Endometrium (tissue), 2 donors: ENCODE data around the gene PTGES3L.
"Not testable (repeated sequence)": the region's sequence is repeated elsewhere in the genome, so short reads cannot be mapped to it uniquely, and the experiment has no call there.

Experiments used
- FAIRE-seq: peaks from 2 replicates; lab custom pipeline; 2012; peaks lifted over from hg19 to GRCh38; lab: Jason Lieb, UNC
- donor health status: control.
- donor health status: control.

Gene PTGES3L

DNA sequence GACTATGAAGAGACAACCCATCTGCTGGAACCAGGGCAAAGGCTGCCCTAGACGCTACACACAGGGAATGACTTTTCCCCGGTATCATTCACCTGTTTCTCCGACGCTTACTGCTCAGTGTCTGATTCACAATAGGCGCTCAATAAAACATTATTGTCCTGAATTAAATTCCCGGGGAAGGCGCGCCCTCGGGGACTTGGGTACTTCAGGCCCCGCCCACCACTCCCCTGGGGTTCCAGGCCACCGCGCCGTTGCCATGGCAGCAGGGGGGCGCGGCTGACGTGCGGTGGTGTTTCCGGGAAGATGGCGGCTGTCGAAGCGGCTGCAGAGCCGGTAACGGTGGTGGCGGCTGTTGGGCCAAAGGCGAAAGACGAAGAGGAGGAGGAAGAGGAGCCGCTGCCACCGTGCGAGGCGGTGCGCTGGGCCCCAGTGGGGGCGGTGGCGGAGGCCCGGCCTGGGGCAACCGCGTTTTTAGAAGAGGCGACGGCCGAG is 440 bp upstream of the PTGES3L start, which contains the start of gene RUNDC1:
TSS of gene RUNDC1 (plus strand) at position 292 of the 492 bp plus-strand sequence. CDS start at position 304, 12 bp downstream.
- FAIRE-seq = no peak

DNA sequence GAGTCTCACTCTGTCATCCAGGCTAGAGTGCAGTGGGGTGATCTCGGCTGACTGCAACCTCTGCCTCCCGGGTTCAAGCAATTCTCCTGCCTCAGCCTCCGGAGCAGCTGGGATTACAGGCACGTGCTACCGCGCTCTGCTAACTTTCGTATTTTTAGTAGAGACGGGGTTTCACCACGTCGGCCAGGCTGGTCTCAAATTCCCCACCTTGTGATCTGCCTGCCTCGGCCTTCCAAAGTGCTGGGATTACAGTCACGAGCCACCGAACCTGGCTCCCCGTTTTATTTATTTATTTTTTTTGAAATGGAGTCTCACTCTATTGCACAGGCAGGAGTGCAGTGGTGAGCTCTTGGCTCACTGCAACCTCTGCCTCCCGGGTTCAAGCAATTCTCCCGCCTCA is 4.2 kb downstream of the PTGES3L start:
- not testable (repeated sequence) for FAIRE-seq

DNA sequence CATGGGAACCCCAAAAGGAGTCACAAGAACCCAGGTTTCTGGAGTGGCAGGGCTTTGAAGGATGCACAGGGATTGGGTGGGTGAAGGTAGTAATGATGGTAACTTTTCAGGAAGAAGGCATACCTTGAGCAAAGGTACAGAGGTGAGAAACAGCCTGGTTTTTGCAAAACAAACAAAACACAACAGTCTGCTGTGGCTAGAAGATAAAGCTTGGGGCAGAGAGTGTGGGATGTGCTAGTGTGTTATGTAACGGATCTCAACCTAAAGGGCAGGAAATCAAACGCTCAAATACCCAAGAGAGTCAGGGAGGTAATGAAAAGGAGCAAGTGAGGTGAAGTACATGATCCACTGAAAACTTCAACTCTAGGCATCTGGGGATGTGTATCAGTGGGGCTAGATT is 4.6 kb downstream of the PTGES3L start:
- no peak for FAIRE-seq

DNA sequence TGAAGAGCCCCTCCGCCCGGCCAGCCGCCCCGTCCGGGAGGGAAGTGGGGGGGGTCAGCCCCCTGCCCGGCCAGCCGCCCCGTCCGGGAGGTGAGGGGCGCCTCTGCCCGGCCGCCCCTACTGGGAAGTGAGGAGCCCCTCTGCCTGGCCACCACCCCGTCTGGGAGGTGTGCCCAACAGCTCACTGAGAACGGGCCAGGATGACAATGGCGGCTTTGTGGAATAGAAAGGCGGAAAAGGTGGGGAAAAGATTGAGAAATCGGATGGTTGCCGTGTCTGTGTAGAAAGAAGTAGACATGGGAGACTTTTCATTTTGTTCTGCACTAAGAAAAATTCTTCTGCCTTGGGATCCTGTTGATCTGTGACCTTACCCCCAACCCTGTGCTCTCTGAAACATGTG is 6.6 kb downstream of the PTGES3L start:
- FAIRE-seq = not testable (repeated sequence)

DNA sequence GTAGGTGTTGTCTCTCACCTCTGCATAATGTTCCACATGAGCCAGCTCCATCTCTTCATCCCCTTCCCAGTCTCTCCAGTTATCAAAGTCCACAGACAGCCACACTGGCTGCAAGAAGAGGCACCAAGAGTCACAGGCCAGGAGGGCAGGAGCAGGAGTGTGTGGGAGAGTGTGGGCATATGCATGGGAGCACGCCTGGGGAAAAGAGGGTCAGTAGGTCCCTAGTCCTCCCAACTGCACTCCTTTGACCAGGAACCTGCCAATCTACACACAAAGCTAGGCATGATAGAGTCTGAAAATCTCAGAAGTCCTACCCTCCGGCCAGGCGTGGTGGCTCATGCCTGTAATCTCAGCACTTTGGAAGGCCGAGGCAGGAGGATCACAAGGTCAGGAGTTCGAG is 8.3 kb downstream of the PTGES3L start:
- FAIRE-seq = no peak

DNA sequence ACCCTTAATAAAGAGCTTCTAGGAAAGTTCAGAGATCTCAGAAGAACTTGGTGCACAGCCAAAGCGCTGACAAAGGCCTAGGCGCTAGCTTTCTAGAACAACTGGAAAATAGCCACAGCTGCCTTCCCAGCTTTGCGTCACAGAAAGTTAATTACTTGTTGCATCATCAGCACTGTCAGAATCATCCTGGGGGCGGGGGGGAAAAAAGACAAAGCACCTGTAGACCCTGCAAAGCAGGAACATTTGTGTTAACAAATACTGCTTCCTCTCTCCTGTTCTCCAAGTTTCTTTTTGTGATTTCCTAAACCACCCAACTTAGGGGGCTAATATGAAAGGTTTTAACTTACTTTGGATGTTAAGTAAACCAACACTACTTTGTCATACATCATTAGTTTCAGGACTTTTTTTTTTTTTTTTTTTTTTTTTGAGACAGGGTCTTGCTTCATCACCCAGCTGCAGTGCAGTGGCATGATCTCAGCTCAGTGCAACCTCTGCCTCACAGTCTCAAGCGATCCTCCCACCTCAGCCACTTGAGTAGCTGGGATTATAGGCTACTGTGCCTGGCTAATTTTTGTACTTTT is 10.8 kb downstream of the PTGES3L start:
- no peak for FAIRE-seq

DNA sequence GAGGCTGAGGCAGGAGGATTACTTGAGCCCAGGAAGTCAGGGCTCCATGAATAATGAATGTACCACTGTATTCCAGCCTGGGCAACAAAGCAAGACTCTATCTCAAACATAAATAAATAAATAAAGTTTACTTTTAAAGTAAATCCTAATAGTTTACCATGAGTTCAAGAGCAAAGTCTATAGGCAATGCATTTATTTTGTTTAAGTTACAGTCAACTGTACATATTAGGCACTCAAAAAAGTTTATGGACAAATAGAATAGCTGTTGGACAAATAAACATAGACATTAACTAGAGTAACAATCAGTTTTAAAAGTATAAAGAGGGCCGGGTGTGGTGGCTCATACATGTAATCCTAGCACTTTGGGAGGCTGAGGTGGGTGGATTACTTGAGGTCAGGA is 12.0 kb downstream of the PTGES3L start:
- FAIRE-seq = no peak

DNA sequence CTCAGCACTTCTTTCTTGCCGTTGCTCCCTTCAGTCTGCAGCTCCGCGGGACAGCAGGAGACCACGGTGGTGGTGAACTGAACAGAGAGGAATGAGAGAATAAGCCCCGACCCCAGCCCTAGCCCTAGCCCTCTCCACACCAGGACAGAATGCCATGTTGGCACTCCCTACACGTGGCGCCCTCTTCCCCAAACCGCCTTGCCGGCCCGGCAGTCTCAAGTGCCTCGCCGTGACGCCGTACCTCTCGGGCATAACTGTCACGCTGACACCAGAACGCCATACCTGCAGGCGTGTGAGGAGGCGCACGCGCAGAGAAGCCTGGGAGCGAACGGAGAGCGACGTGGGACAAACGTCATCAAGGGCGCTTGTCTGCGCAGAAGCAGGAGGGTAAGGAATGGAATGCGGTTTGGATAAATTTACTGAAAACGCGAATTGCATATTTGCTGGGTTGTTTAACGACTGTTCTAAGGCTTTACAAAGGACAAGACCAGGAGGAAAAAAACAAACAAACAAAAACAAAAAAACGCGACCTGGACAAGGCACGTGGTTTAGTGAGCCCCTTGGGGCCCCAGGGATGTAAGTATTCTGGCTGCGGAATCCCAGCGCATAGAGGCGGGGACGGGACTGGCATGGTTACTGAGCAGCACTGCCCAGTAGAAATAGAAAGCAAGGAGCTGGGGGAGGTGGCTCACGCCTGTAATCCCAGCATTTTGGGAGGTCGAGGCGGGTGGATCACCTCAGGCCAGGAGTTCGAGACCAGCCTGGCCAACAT is 15.5 kb downstream of the PTGES3L start, which contains the start of gene AARSD1:
TSS of gene AARSD1 (minus strand) at position 294 of the 772 bp plus-strand sequence. CDS start at position 280, 14 bp downstream.
- no peak for FAIRE-seq

DNA sequence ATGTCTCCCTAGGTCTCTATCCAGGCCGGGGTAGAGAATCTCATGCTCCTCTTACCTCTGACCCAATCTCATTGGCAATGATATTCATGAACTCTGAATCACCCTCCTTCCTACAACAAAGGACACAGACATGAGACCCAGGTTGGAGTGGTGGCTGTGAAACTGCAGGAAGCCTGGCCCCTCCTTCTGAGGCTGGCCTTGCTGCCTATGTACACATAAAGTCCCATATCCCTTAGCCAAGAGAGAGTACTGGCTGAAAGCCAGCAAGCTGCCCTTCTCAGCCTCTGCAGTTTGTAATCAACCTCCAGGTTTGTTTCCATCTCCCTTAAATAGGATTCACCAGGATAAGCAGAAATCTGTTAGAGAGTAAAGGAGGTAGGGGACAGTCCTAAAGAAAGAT is 26.2 kb downstream of the PTGES3L start:
- FAIRE-seq = no peak

DNA sequence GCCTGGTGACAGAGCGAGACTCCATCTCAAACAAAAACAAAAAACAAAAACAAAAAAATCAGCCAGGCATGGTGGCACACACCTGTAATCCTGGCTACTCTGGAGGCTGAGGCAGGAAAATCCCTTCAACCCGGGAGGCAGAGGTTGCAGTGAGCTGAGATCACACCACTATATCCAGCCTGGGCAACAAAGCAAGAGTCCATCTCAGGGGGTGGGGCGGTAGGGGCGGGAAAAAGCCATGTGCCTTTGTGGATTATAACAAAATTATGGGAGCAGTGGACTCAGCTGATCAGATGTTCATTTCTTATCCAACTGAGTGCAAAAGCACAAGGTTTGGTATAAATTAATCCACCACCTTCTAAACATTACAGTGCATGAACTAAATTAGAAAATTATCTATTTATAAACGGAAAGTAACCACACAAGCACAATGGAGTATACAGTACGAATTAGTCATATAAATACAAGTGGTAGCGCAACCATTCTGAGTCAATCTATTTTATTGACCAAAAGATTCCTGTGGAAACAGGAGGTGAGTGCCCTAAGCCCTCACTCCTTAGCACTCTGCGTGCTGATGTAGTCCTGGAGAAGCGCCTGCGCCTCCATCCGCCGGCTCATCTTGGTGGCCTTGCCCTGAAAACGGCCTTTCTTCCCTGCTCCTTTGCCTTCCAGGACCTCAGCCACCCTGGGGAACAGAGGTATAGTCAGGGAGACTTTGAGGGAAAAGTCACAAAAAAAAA is 29.7 kb downstream of the PTGES3L start:
- no peak for FAIRE-seq

DNA sequence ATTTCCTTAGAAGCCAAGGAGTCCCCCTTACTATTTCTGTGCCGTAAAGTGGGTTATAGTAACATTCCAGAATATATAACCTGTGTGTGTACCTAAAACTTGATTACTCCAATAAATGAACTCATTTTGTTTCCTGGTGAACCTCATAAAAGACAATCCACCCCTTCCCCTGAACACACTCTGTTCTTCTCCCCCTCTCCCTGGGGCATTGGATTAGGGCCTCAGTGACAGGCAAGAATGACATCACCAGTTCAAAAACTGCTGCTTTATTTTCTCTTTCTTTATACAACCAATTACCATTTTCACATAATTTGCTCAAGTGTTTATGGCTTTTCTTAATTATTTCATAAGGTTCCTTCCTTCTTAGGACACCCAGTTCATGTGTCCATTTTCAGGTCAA is 33.1 kb downstream of the PTGES3L start:
- no peak for FAIRE-seq

DNA sequence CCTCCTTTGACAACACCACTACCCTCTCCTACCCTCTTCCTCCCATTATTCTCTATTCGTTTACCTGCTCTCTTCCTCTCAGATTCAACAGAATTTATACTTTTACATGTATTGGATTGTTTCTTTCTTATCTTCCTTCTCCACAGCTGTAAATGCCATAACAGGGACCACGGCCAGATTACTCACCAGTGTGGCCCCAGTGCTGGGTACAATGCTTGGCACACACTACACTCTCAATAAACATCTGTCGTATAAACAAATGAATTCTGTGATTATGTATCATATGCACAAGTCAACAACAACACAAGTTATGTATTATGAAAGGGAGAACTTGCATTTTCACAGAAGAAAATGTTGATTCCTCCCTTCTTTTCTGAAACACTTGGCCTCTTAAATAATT is 35.7 kb downstream of the PTGES3L start:
- FAIRE-seq = no peak

DNA sequence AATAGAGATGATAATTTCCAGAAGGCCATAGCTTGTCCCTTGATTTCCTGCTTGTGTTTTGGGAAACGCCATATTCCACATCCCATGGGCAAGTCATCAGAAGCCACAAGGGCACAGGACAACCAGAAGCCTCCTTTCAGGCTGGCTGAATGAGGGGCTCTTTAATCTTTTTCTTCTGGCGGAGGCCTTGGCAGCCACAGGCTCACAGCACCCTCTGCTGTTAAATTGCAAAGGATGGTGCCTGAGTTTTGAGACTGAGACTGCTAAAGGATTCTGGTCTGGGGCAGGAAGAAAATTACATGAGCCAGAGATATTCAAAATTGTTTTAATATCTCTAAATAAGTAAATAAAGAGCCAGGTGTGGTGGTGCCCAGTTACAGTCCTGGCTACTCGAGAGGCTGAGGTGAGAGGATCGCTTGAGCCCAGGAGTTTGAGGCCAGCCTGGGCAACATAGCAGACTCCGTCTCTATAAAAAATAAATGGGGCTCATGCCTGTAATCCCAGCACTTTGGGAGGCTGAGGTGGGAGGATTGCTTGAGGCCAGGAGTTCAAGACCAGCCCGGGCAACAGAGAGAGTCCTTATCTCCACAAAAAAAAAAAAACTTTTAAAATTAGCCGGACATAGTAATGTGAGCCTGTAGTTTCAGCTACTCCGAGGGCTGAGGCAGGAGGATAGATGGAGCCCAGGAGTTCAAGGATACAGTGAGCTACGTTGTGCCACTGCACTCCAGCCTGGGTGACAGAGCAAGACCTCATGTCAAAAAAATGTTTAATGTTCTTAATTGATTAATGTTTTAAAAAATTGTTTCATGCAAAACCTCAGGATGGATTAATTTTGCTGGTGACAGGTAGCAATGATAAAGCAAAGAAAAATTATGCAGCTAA is 41.9 kb downstream of the PTGES3L start:
- FAIRE-seq = peak; percentile 59

DNA sequence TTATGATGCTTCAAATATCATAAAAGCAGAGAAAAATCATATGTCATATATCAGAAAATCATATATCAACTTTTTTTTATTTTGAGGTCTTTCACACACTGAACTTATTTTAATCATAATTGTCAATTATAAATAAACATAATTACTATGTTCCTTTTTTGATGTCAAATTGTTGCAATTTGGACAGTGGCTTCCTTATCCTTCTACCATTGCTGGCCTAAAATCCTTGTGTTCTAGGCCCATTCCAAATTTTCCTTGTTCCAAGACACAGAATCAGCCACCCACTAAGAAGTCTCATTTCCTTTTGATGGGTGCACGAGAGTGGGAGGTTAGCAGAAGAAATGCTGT is 50.4 kb downstream of the PTGES3L start:
- FAIRE-seq = no peak

DNA sequence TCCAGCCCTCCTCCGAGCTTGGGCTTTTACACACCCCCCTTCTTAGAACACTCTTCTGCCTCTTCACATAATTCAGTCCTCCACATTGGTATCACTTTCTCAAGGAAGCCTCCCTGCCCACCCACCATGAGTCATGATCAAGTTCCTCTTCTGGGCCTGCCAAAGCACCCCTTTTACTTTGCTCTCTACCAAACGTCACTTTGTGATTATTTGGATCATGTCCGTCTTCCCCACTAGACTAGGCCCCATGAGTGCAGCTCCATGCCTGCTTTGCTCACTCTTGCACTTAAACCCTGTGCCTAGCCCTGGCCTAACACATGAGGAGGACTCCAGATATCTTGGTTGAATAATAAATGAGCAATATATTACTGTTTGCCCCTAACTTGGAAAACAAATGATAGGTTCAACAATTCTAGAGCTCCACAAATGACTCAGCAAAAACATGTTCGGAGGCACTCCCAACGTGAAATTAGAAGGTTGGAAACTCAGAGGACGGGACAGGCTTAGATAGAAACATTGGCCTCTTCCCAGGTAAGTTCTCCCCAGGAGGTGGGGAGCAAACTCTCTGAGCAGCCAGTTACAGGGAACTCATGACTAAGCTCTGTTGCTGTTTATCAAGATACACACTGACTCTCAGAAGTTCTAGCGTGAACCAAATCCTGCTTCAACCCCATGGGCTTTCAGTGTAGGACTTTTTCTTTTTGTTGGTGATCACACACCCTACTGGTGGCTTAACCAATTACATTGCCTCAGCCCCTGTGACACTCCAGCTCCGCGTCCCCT is 51.0 kb downstream of the PTGES3L start:
- FAIRE-seq = peak; percentile 72

DNA sequence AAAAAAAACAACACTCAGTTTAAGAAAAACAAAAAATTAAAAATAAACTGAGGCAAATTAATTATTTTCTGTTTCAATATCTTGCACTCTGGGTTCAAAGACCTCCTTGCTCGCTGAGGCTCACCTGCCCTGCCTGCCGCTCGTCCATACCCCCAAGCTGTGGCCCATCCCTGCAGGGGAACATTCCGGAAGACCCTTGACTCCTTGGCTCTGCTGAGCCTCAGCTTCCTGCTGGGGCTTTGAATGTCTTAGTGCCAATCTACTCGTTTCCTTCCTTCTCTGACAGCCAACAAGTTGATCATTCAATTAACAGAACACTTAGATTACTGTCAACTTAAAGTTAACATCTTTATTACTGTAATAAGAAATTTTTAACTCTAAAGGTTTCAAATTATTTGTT is 55.0 kb downstream of the PTGES3L start:
- no peak for FAIRE-seq

DNA sequence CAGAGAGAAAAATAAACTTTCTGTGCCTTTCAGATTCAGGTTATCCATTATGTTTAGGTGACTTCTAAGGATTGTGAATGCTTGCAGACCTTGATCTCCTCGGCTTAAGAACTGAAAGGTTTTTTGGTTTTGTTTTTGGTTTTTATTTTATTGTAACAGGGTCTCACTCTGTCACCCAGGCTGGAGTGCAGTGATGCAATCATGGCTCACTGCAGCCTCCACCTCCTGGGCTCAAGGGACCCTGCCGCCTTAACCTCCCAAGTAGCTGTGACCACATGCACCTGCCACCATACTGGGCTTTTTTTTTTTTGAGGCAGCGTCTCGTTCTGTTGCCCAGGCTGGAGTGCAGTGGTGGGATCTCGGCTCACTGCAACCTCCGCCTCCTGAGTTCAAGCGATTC is 56.4 kb downstream of the PTGES3L start:
- not testable (repeated sequence) for FAIRE-seq

DNA sequence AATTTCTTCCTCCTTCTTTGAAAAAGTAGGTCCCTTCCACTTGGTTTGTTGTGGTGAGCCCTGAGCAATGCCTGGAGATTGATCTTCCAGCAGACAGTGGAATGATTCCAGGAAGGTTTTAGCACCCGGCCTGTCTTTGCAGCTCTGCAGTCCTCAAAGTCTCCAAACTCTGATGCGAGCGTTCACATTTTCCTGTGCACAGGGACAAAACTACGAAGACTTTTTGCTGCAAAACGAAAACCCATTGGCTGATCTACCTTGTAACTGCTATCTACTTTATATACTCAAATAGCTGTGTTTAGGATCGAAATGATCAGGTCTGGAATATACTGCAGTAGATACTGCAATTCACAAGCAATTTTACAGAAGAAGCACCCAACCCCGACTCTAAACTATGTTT is 57.6 kb downstream of the PTGES3L start:
- FAIRE-seq = no peak

DNA sequence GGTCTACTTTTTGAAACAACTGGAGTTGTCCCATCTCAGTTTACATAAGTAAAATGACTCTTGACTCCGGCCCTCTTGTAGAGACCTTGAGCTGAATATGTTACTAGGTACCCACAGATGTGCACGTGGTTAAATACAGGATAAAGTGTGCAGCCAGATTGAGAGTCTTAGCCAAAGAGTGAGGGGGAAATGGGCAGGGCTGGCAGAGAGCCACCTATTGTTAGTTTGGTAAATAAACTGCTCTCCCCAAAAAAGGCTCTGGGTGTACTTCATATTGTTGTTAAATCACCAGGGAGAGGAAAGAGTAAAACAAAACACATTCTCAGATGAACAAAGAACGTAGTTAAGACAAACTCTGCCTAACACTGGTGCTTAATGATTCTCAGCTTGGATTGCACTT is 59.0 kb downstream of the PTGES3L start:
- no peak for FAIRE-seq

DNA sequence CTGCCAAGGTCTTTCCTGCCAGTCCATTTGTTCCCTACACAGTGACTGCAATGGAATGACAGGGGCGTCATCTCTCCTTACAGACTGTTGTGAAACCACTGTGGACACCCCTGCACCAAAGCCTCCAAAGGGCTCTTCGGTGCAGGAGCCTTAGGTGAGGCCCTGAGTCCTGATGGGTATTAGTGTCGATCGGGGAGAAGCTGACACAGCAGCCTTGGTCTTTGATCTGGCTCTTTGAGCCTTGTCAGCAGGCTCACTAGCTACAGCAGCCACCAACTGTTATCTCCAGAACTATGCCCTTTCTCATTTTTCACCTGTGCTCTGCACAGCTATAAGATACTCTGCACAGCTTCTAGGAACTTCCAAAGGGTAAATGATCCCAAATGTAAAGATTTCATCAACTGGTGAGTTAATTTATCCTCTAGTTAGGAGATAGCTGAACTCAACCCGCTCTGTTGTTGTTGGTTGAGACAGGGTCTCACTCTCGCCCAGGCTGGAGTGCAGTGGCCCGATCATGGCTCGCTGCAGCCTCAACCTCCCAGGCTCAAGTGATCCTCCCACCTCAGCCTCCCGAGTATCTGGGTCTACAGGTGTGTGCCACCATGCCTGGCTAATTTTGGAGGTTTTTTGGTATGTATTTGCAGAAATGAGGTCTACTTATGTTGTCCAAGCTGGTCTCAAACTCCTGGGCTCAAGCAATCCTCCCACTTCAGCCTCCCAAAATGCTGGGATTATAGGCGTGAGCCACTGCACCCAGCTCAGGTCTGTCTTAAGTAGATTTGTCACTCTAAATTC is 59.6 kb downstream of the PTGES3L start:
- FAIRE-seq = no peak
